Measurements from ENCODE around the gene SLF1. TPM values are rescaled to one million over a fixed set of nuclear protein-coding genes. Genes with fewer than 3 reads are reported as not detected.

The SLF1 gene
- total RNA-seq, 1 donor from 2014 or later, result 5.3 TPM

GRCh38 chr5:94646758-94647157 lies 28.3 kb downstream of the SLF1 start:
- DNase-seq (ENCODE audit: low read depth) (no peak), FAIRE-seq (no peak)
- no peak overlapping the region for H3K4me2 ChIP-seq (ENCODE audit: low read length)
- H2AFZ ChIP-seq (ENCODE audit: low read depth, low read length), result no peak overlapping the region
- no peaks in the 10 kb centered on the region for H3K4me1 Mint-ChIP-seq (ENCODE audit: low read depth, unreplicated experiment)
- no peaks in the 10 kb centered on the region for H3K36me3 ChIP-seq (ENCODE audit: insufficient read depth, low read length)
- H3K9me3 Mint-ChIP-seq (ENCODE audit: unreplicated experiment), result no peaks in the 10 kb centered on the region
- H3K4me1 ChIP-seq (ENCODE audit: insufficient read depth, low read length), result no peaks in the 10 kb centered on the region
- no peaks in the 10 kb centered on the region for H3K79me2 ChIP-seq (ENCODE audit: insufficient read depth, low read length)
- H3K4me3 ChIP-seq (ENCODE audit: insufficient read depth, low read depth, low read length), result no peak overlapping the region
- H3K4me3 Mint-ChIP-seq (ENCODE audit: unreplicated experiment), result no peak overlapping the region
- no peaks in the 10 kb centered on the region for H4K20me1 ChIP-seq (ENCODE audit: insufficient read depth, low read length)
- no peaks in the 10 kb centered on the region for H3K27me3 ChIP-seq (ENCODE audit: insufficient read depth, low read length)
- no peaks in the 10 kb centered on the region for H3K9me3 ChIP-seq (ENCODE audit: insufficient read depth, low read depth, low read length)
- H3K9ac ChIP-seq (ENCODE audit: low read length), result no peak overlapping the region
- no peaks in the 10 kb centered on the region for H3K27me3 Mint-ChIP-seq (ENCODE audit: low read depth, unreplicated experiment)
- H3K27ac Mint-ChIP-seq (ENCODE audit: unreplicated experiment), result no peak overlapping the region
- TF ChIP-seq CTCF (IDR thresholded peaks at IDR 0.05; ENCODE audit: insufficient read depth, low read depth, low read length), result no peak
- no peak for TF ChIP-seq EZH2 (IDR thresholded peaks at IDR 0.05; ENCODE audit: insufficient read depth, low read length)
- no peak overlapping the region for H3K27ac ChIP-seq (ENCODE audit: low read depth, low read length)
- peaks cover 3% of the 10 kb centered on the region for H3K36me3 Mint-ChIP-seq (ENCODE audit: low read depth, unreplicated experiment)

- Histone ChIP-seq H3K9me3 (ENCODE audit: insufficient read depth, low read depth, low read length) (no peaks in the 10 kb centered on the region), H2AFZ (ENCODE audit: low read depth, low read length) (no peak overlapping the region), H3K4me1 (ENCODE audit: insufficient read depth, low read length) (no peaks in the 10 kb centered on the region), H3K4me2 (ENCODE audit: low read length) (no peak overlapping the region), H3K9ac (ENCODE audit: low read length) (no peak overlapping the region), H3K27me3 (ENCODE audit: insufficient read depth, low read length) (no peaks in the 10 kb centered on the region), H4K20me1 (ENCODE audit: insufficient read depth, low read length) (no peaks in the 10 kb centered on the region), H3K36me3 (ENCODE audit: insufficient read depth, low read length) (no peaks in the 10 kb centered on the region), H3K4me3 (ENCODE audit: insufficient read depth, low read depth, low read length) (no peak overlapping the region), H3K27ac (ENCODE audit: low read depth, low read length) (no peak overlapping the region), H3K79me2 (ENCODE audit: insufficient read depth, low read length) (no peaks in the 10 kb centered on the region)
- H3K4me1 Mint-ChIP-seq (ENCODE audit: low read depth, unreplicated experiment), result no peaks in the 10 kb centered on the region
- DNase-seq (ENCODE audit: low read depth), result no peak
- H3K9me3 Mint-ChIP-seq (ENCODE audit: unreplicated experiment), result peaks cover under 1% of the 10 kb centered on the region
- no peak for FAIRE-seq
- H3K36me3 Mint-ChIP-seq (ENCODE audit: low read depth, unreplicated experiment), result peaks cover 2% of the 10 kb centered on the region
- TF ChIP-seq CTCF (IDR thresholded peaks at IDR 0.05; ENCODE audit: insufficient read depth, low read depth, low read length), result no peak
- TF ChIP-seq EZH2 (IDR thresholded peaks at IDR 0.05; ENCODE audit: insufficient read depth, low read length), result no peak
- no peak overlapping the region for H3K4me3 Mint-ChIP-seq (ENCODE audit: unreplicated experiment)
- H3K27ac Mint-ChIP-seq (ENCODE audit: unreplicated experiment), result no peak overlapping the region
- no peaks in the 10 kb centered on the region for H3K27me3 Mint-ChIP-seq (ENCODE audit: low read depth, unreplicated experiment)
Observed at GRCh38 chr5:94649874-94650273, 31.4 kb downstream of the SLF1 start.

GRCh38 chr5:94658272-94658671 lies 39.8 kb downstream of the SLF1 start:
- no peak overlapping the region for H3K27ac ChIP-seq (ENCODE audit: low read depth, low read length)
- H3K36me3 Mint-ChIP-seq (ENCODE audit: low read depth, unreplicated experiment), result peaks cover 37% of the 10 kb centered on the region
- FAIRE-seq, result no peak
- no peak overlapping the region for H3K4me3 Mint-ChIP-seq (ENCODE audit: unreplicated experiment)
- H3K4me1 ChIP-seq (ENCODE audit: insufficient read depth, low read length), result no peaks in the 10 kb centered on the region
- H3K4me3 ChIP-seq (ENCODE audit: insufficient read depth, low read depth, low read length), result no peak overlapping the region
- DNase-seq (ENCODE audit: low read depth), result no peak
- H3K79me2 ChIP-seq (ENCODE audit: insufficient read depth, low read length), result peaks cover 12% of the 10 kb centered on the region
- H3K9me3 Mint-ChIP-seq (ENCODE audit: unreplicated experiment), result peaks cover 27% of the 10 kb centered on the region
- H3K4me1 Mint-ChIP-seq (ENCODE audit: low read depth, unreplicated experiment), result no peaks in the 10 kb centered on the region
- H3K9me3 ChIP-seq (ENCODE audit: insufficient read depth, low read depth, low read length), result peaks cover 3% of the 10 kb centered on the region
- no peak overlapping the region for H3K9ac ChIP-seq (ENCODE audit: low read length)
- no peaks in the 10 kb centered on the region for H3K27me3 ChIP-seq (ENCODE audit: insufficient read depth, low read length)
- no peaks in the 10 kb centered on the region for H3K27me3 Mint-ChIP-seq (ENCODE audit: low read depth, unreplicated experiment)
- H3K27ac Mint-ChIP-seq (ENCODE audit: unreplicated experiment), result no peak overlapping the region
- TF ChIP-seq CTCF (IDR thresholded peaks at IDR 0.05; ENCODE audit: insufficient read depth, low read depth, low read length) (no peak), EZH2 (IDR thresholded peaks at IDR 0.05; ENCODE audit: insufficient read depth, low read length) (no peak)
- H4K20me1 ChIP-seq (ENCODE audit: insufficient read depth, low read length), result no peaks in the 10 kb centered on the region
- H3K36me3 ChIP-seq (ENCODE audit: insufficient read depth, low read length), result peaks cover 4% of the 10 kb centered on the region
- no peak overlapping the region for H2AFZ ChIP-seq (ENCODE audit: low read depth, low read length)
- H3K4me2 ChIP-seq (ENCODE audit: low read length), result no peak overlapping the region
